Ovary (tissue), 3 donors: ENCODE measurements around the gene JSRP1.

Experiments used
- EP300 ChIP-seq: sonication (generic); formaldehyde crosslinking; IDR thresholded peaks from one replicate; pipeline ENCODE4 v1.6.1; 2017; ENCODE audit warnings: antibody characterized with exemption
- POLR2A ChIP-seq: fragments of 450-650 bp; IDR thresholded peaks from one replicate; pipeline ENCODE4 v1.6.1; 2017; ENCODE audit warnings: antibody characterized with exemption, mild to moderate bottlenecking, moderate library complexity
- TF ChIP-seq, protein P1 (sequence below), 3 donors: fragments of 450-650 bp in 2 of 3; fragments of 200-600 bp in 1 of 3; IDR thresholded peaks; one replicate each; pipeline versions ENCODE4 v1.5.1 to v1.8.0; 2016 to 2022; ENCODE audit warnings: antibody characterized with exemption in 3 of 3, mild to moderate bottlenecking in 1 of 3
- donor health status: DM: no; HTN: no; CAD: no.

DNA sequence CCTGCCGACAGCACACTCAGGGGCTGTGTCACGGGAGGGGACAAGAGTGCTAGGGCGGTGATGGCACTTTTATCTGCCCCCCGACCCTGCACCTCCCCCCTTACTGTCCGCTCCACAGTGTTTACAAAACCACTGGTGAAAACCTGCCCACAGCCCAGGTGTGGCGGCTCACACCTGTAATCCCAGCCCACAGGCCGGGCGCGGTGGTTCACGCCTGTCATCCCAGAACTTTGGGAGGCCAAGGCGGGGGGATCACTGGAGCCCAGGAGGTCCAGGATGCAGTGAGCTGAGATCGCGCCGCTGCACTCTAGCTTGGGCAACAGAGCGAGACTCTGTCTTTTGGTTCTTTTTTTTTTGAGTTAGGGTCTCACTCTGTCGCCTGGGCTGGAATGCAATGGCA lies 39.9 kb upstream of the JSRP1 start:
- TF ChIP-seq, protein P1, sequence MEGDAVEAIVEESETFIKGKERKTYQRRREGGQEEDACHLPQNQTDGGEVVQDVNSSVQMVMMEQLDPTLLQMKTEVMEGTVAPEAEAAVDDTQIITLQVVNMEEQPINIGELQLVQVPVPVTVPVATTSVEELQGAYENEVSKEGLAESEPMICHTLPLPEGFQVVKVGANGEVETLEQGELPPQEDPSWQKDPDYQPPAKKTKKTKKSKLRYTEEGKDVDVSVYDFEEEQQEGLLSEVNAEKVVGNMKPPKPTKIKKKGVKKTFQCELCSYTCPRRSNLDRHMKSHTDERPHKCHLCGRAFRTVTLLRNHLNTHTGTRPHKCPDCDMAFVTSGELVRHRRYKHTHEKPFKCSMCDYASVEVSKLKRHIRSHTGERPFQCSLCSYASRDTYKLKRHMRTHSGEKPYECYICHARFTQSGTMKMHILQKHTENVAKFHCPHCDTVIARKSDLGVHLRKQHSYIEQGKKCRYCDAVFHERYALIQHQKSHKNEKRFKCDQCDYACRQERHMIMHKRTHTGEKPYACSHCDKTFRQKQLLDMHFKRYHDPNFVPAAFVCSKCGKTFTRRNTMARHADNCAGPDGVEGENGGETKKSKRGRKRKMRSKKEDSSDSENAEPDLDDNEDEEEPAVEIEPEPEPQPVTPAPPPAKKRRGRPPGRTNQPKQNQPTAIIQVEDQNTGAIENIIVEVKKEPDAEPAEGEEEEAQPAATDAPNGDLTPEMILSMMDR (IDR thresholded peaks at IDR 0.05): no peak
- TF ChIP-seq EP300 (no peak), POLR2A (no peak)
